Measurements from ENCODE around the gene LSM14B. TPM values are rescaled to one million over a fixed set of nuclear protein-coding genes. Genes with fewer than 3 reads are reported as not detected.
"Not testable (repeated sequence)": the region's sequence is repeated elsewhere in the genome, so short reads cannot be mapped to it uniquely, and the experiment has no call there.

LSM14B gene
- total RNA-seq, 1 experiment from 2014 or later: 72.5 TPM

DNA sequence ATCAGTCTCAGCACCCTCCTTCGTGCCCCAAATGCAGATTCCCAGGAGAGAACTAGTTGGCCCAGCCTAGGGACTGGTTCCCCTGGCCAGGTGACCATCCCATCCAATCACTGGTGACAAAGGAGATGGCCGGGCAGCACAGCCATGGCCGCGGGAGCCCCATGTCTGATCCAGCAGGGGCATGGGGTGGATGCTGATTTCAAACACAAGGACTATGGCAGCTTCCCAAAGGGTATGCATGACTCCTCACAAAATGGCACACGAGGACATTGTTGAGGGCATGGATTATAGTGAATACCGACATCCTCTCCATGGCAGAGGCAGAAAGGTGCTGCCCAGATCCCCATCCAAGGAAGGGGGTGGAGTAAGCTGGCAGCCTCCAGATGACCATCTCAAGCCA lies 9.9 kb upstream of the LSM14B start:
- Histone ChIP-seq H3K4me1 (ENCODE audit: insufficient read depth, low read length, poor library complexity, severe bottlenecking) (no peaks in the 10 kb centered on the region), H3K27ac (ENCODE audit: low read depth, low read length, poor library complexity, severe bottlenecking) (no peak overlapping the region), H3K27me3 (replicated peaks; ENCODE audit: insufficient read depth, low read depth, low read length, poor library complexity) (no peaks in the 10 kb centered on the region), H3K9me3 (ENCODE audit: low read depth, low read length, poor library complexity, severe bottlenecking) (peaks cover 16% of the 10 kb centered on the region), H3K4me3 (ENCODE audit: low read depth, low read length, poor library complexity, severe bottlenecking) (no peak overlapping the region), H3K36me3 (ENCODE audit: insufficient read depth, low read length, poor library complexity, severe bottlenecking) (no peaks in the 10 kb centered on the region)
- DNase-seq (ENCODE audit: low spot score): no peak
- POLR2A ChIA-PET (ENCODE audit: low non-redundant PET): no interaction called here
- intact Hi-C loops (cut with micrococcal nuclease; ENCODE audit: unreplicated experiment): no loop called here
- BruUV-seq (replicated peaks): no TSS peak
- CTCF ChIA-PET: no interaction called here
- no peak for TF ChIP-seq EZH2 (IDR thresholded peaks at IDR 0.05; ENCODE audit: borderline replicate concordance, low read depth, low read length, poor library complexity, severe bottlenecking)
- TF ChIP-seq, protein P1, sequence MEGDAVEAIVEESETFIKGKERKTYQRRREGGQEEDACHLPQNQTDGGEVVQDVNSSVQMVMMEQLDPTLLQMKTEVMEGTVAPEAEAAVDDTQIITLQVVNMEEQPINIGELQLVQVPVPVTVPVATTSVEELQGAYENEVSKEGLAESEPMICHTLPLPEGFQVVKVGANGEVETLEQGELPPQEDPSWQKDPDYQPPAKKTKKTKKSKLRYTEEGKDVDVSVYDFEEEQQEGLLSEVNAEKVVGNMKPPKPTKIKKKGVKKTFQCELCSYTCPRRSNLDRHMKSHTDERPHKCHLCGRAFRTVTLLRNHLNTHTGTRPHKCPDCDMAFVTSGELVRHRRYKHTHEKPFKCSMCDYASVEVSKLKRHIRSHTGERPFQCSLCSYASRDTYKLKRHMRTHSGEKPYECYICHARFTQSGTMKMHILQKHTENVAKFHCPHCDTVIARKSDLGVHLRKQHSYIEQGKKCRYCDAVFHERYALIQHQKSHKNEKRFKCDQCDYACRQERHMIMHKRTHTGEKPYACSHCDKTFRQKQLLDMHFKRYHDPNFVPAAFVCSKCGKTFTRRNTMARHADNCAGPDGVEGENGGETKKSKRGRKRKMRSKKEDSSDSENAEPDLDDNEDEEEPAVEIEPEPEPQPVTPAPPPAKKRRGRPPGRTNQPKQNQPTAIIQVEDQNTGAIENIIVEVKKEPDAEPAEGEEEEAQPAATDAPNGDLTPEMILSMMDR (conservative IDR thresholded peaks at IDR 0.05; ENCODE audit: low read depth, low read length): no peak

DNA sequence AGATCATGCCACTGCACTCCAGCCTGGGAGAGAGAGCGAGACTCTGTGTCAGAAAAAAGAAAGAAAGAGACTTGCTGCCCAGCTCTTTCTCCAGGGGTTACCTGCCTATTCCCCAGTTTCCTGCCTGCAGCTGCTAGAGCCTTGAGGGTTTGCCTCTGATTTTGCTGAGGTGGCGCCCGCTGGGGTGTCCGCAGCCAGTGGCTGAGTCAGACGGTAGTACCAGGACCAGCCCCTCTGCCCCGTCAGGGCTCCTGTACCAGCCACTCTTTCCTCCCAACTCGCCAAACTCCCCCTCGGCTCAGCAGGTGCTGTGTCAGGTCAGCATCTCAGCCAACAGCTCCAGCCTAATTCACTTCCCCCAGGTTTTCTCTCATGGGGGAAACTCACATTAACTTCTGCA lies 7.4 kb upstream of the LSM14B start:
- no peaks in the 10 kb centered on the region for H3K27me3 ChIP-seq (replicated peaks; ENCODE audit: insufficient read depth, low read depth, low read length, poor library complexity)
- no peak overlapping the region for H3K27ac ChIP-seq (ENCODE audit: low read depth, low read length, poor library complexity, severe bottlenecking)
- TF ChIP-seq, protein P1 (conservative IDR thresholded peaks at IDR 0.05; ENCODE audit: low read depth, low read length): no peak
- TF ChIP-seq EZH2 (IDR thresholded peaks at IDR 0.05; ENCODE audit: borderline replicate concordance, low read depth, low read length, poor library complexity, severe bottlenecking): no peak
- no TSS peak for BruUV-seq (replicated peaks)
- CTCF ChIA-PET: no interaction called here
- no peaks in the 10 kb centered on the region for H3K4me1 ChIP-seq (ENCODE audit: insufficient read depth, low read length, poor library complexity, severe bottlenecking)
- intact Hi-C loops (cut with micrococcal nuclease; ENCODE audit: unreplicated experiment): no loop called here
- H3K4me3 ChIP-seq (ENCODE audit: low read depth, low read length, poor library complexity, severe bottlenecking): no peak overlapping the region
- no peak for DNase-seq (ENCODE audit: low spot score)
- POLR2A ChIA-PET (ENCODE audit: low non-redundant PET): no interaction called here
- H3K9me3 ChIP-seq (ENCODE audit: low read depth, low read length, poor library complexity, severe bottlenecking): no peaks in the 10 kb centered on the region
- no peaks in the 10 kb centered on the region for H3K36me3 ChIP-seq (ENCODE audit: insufficient read depth, low read length, poor library complexity, severe bottlenecking)

DNA sequence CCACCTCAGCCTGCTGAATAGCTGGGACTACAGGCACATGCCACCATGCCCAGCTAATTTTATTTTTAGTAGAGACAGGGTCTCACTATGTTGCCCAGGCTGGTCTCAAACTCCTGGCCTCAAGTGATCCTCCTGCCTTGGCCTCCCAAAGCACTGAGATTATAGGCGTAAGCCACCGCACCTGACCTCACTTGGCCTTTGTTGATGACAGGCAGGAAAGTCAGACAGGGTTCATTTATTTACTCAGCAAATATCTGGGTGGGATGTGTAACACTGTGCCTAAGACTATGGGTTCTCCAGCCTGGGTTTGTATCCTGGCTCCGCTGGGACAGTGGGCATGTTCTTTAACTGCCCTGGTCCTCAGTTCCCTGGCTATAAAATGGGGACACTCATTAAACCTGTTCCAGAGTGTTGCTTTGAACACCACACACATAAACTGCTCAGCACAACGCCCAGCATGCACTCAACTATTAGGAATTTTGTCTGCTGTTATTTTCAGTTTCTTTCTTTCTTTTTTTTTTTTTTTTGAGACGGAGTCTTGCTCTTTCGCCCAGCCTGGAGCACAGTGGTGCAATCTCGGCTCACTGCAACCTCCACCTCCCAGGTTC lies 6.4 kb upstream of the LSM14B start:
- POLR2A ChIA-PET (ENCODE audit: low non-redundant PET); H3K27ac ChIP-seq (ENCODE audit: low read depth, low read length, poor library complexity, severe bottlenecking); DNase-seq (ENCODE audit: low spot score); CTCF ChIA-PET; H3K36me3 ChIP-seq (ENCODE audit: insufficient read depth, low read length, poor library complexity, severe bottlenecking); H3K9me3 ChIP-seq (ENCODE audit: low read depth, low read length, poor library complexity, severe bottlenecking); H3K27me3 ChIP-seq (replicated peaks; ENCODE audit: insufficient read depth, low read depth, low read length, poor library complexity); BruUV-seq (replicated peaks); intact Hi-C loops (cut with micrococcal nuclease; ENCODE audit: unreplicated experiment); H3K4me3 ChIP-seq (ENCODE audit: low read depth, low read length, poor library complexity, severe bottlenecking); H3K4me1 ChIP-seq (ENCODE audit: insufficient read depth, low read length, poor library complexity, severe bottlenecking): not testable (repeated sequence)
